ENCODE measurements around the gene UNC119B. TPM values are rescaled to one million over a fixed set of nuclear protein-coding genes. Genes with fewer than 3 reads are reported as not detected.

The UNC119B gene
- total and polyA plus RNA-seq, 4 donors: 3.8 to 24.8 (median 11.8) TPM

- Histone ChIP-seq H3K4me1 (ENCODE audit: control insufficient read depth in 4 of 4, insufficient read depth in 4 of 4, low read length in 3 of 4) (peaks cover 8 to 62% (median 46%) of the 10 kb centered on the region in 4 donors), H3K27me3 (ENCODE audit: control insufficient read depth in 4 of 4, insufficient read depth in 4 of 4, low read length in 3 of 4) (no peaks in the 10 kb centered on the region), H3K36me3 (ENCODE audit: control insufficient read depth in 4 of 4, insufficient read depth in 3 of 4, low read depth in 1 of 4, low read length in 3 of 4) (peaks cover 0 to 22% (median 8%) of the 10 kb centered on the region in 4 donors), H3K9ac (ENCODE audit: low read depth in 1 of 2, low read length in 2 of 2) (no peak overlapping the region), H3K4me3 (ENCODE audit: low read depth in 1 of 3, low read length in 3 of 3) (no peak overlapping the region), H3K9me3 (ENCODE audit: control insufficient read depth in 4 of 4, low read length in 3 of 4) (no peaks in the 10 kb centered on the region), H3K27ac (ENCODE audit: low read depth in 1 of 2, low read length in 2 of 2) (no peak overlapping the region)
- 91% methylated on average over 3 of the region's 3 CpGs for WGBS
- no peak for DNase-seq (ENCODE audit: low spot score)
- TF ChIP-seq YY1 (IDR thresholded peaks at IDR 0.05): no peak
- no peak for TF ChIP-seq RAD21 (IDR thresholded peaks at IDR 0.05)
- no peak for TF ChIP-seq HNF4G (IDR thresholded peaks at IDR 0.05)
- TF ChIP-seq NR2F2 (IDR thresholded peaks at IDR 0.05): no peak
- TF ChIP-seq ZBTB33 (IDR thresholded peaks at IDR 0.05): no peak
- no peak for TF ChIP-seq TAF1 (conservative IDR thresholded peaks at IDR 0.05)
- TF ChIP-seq JUND (IDR thresholded peaks at IDR 0.05): no peak
- TF ChIP-seq HNF4A (conservative IDR thresholded peaks at IDR 0.05): no peak
- no peak for TF ChIP-seq FOXA2 (IDR thresholded peaks at IDR 0.05)
- TF ChIP-seq RXRA (IDR thresholded peaks at IDR 0.05): no peak
- TF ChIP-seq EGR1 (IDR thresholded peaks at IDR 0.05; ENCODE audit: low read depth in 2 of 2): no peak
- no peak for TF ChIP-seq MAX (IDR thresholded peaks at IDR 0.05)
- TF ChIP-seq CTCF (IDR thresholded peaks at IDR 0.05; ENCODE audit: low read depth, low read length, missing input control): no peak
- TF ChIP-seq SP1 (IDR thresholded peaks at IDR 0.05): no peak
- TF ChIP-seq FOXA1 (IDR thresholded peaks at IDR 0.05): no peak
Observed at GRCh38 chr12:120721866-120722265, 11.6 kb downstream of the UNC119B start.

- Histone ChIP-seq H3K27ac (ENCODE audit: low read depth in 1 of 2, low read length in 2 of 2) (no peak overlapping the region), H3K9me3 (ENCODE audit: control insufficient read depth in 4 of 4, low read length in 3 of 4) (no peaks in the 10 kb centered on the region), H3K4me3 (ENCODE audit: low read depth in 1 of 3, low read length in 3 of 3) (no peak overlapping the region), H3K4me1 (ENCODE audit: control insufficient read depth in 4 of 4, insufficient read depth in 4 of 4, low read length in 3 of 4) (peaks cover 12 to 71% (median 54%) of the 10 kb centered on the region in 4 donors), H3K27me3 (ENCODE audit: control insufficient read depth in 4 of 4, insufficient read depth in 4 of 4, low read length in 3 of 4) (no peaks in the 10 kb centered on the region), H3K36me3 (ENCODE audit: control insufficient read depth in 4 of 4, insufficient read depth in 3 of 4, low read depth in 1 of 4, low read length in 3 of 4) (peaks cover 0 to 18% (median 5%) of the 10 kb centered on the region in 4 donors), H3K9ac (ENCODE audit: low read depth in 1 of 2, low read length in 2 of 2) (no peak overlapping the region)
- TF ChIP-seq HNF4A (conservative IDR thresholded peaks at IDR 0.05) (no peak), JUND (IDR thresholded peaks at IDR 0.05) (no peak)
- DNase-seq (ENCODE audit: low spot score): no peak
- WGBS: 84% methylated on average over 2 of the region's 2 CpGs
Observed at GRCh38 chr12:120722784-120723183, 12.5 kb downstream of the UNC119B start.

- TF ChIP-seq ZBTB33 (IDR thresholded peaks at IDR 0.05): no peak
- no peak for TF ChIP-seq GABPA (IDR thresholded peaks at IDR 0.05 in 1 of 2, conservative IDR thresholded peaks at IDR 0.05 in 1 of 2)
- no peak for TF ChIP-seq NR2F2 (IDR thresholded peaks at IDR 0.05)
- TF ChIP-seq HNF4A (conservative IDR thresholded peaks at IDR 0.05): no peak
- DNase-seq (ENCODE audit: low spot score): no peak
- peaks cover 12 to 62% (median 45%) of the 10 kb centered on the region in 4 donors for H3K4me1 ChIP-seq (ENCODE audit: control insufficient read depth in 4 of 4, insufficient read depth in 4 of 4, low read length in 3 of 4)
- WGBS: 77% methylated on average over 5 of the region's 5 CpGs
- no peaks in the 10 kb centered on the region for H3K27me3 ChIP-seq (ENCODE audit: control insufficient read depth in 4 of 4, insufficient read depth in 4 of 4, low read length in 3 of 4)
- H3K9ac ChIP-seq (ENCODE audit: low read depth in 1 of 2, low read length in 2 of 2): no peak overlapping the region
- H3K9me3 ChIP-seq (ENCODE audit: control insufficient read depth in 4 of 4, low read length in 3 of 4): no peaks in the 10 kb centered on the region
- H3K36me3 ChIP-seq (ENCODE audit: control insufficient read depth in 4 of 4, insufficient read depth in 3 of 4, low read depth in 1 of 4, low read length in 3 of 4): peaks cover 1 to 17% (median 7%) of the 10 kb centered on the region in 4 donors
- no peak overlapping the region for H3K27ac ChIP-seq (ENCODE audit: low read depth in 1 of 2, low read length in 2 of 2)
- no peak overlapping the region for H3K4me3 ChIP-seq (ENCODE audit: low read depth in 1 of 3, low read length in 3 of 3)
Observed at GRCh38 chr12:120724720-120725119, 14.5 kb downstream of the UNC119B start.

Measured in liver (tissue), 9 donors.